Fibroblast of villous mesenchyme (primary cell): ENCODE data around the gene C5orf15. TPM values are rescaled to one million over a fixed set of nuclear protein-coding genes. Genes with fewer than 3 reads are reported as not detected.

Experiments
- DNase-seq: peaks from one replicate; pipeline ENCODE4 v3.0.0-alpha.2; 2010; ENCODE audit warnings: low read depth
- H3K4me3 ChIP-seq: 2 replicates; pipeline ENCODE4 v1.5.1; 2011; ENCODE audit warnings: low read depth, mild to moderate bottlenecking, low read length
- total RNA-seq: library from RNA; depleted of rRNA; stranded (reverse); fragments of >200 nt; gene quantifications from 2 replicates; pipeline ENCODE4 v1.2.3, GENCODE V29; 2012
- TF ChIP-seq, protein P1 (sequence below): IDR thresholded peaks from 2 replicates; pipeline ENCODE4 v1.5.1; 2012; ENCODE audit warnings: low read depth, mild to moderate bottlenecking, low read length; ENCODE audit not compliant: insufficient read depth

Gene C5orf15
- total RNA-seq, 1 donor: 103 TPM

DNA sequence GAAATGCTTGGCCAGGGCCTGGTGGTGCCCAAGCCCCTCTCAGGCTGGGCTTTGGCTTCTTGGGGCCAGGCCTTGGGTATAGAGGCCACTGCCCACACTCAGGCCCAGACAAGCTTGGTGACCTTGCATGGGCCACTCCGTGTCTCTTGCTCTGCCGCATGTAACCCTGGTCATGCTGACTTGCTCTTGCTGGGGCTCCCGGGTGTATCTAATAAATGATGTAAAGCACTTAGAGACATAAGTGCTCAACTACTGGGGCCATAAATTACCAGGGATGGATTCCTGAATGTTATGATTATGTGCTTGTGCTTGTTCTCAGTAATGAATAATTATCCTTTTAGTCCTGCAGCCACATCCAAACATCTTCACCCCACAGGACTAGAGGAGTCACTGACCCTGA is 54.0 kb downstream of the C5orf15 start:
- no peak overlapping the region for H3K4me3 ChIP-seq
- DNase-seq: no peak
- TF ChIP-seq, protein P1, sequence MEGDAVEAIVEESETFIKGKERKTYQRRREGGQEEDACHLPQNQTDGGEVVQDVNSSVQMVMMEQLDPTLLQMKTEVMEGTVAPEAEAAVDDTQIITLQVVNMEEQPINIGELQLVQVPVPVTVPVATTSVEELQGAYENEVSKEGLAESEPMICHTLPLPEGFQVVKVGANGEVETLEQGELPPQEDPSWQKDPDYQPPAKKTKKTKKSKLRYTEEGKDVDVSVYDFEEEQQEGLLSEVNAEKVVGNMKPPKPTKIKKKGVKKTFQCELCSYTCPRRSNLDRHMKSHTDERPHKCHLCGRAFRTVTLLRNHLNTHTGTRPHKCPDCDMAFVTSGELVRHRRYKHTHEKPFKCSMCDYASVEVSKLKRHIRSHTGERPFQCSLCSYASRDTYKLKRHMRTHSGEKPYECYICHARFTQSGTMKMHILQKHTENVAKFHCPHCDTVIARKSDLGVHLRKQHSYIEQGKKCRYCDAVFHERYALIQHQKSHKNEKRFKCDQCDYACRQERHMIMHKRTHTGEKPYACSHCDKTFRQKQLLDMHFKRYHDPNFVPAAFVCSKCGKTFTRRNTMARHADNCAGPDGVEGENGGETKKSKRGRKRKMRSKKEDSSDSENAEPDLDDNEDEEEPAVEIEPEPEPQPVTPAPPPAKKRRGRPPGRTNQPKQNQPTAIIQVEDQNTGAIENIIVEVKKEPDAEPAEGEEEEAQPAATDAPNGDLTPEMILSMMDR: no peak

GRCh38 chr5:133913413-133914155 is 54.8 kb downstream of the C5orf15 start:
- DNase-seq: no peak
- TF ChIP-seq, protein P1: no peak
- no peak overlapping the region for H3K4me3 ChIP-seq

DNA sequence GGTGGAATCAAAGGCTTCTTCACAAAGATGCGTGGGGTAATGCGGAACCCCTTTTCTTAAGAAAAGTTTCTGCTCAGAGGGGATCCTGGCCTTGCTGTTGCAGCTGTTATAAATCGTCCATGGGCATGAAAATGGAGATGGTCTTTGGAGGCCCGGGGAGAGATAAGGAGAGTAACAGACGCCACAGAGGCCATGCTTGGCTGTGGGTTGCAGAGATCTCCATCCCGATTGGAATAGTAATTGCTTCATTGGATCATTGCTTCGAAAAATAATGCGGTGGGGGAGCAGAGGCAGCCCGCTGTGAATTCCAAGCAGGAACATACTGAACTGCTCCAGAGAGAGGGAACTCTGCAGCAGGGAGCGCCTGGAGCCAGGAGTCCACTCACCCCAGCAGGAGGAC is 55.5 kb downstream of the C5orf15 start:
- no peak overlapping the region for H3K4me3 ChIP-seq
- TF ChIP-seq, protein P1: no peak
- no peak for DNase-seq

GRCh38 chr5:133910571-133910970 is 57.9 kb downstream of the C5orf15 start:
- TF ChIP-seq, protein P1: no peak
- H3K4me3 ChIP-seq: no peak overlapping the region
- no peak for DNase-seq

GRCh38 chr5:133909603-133910002 is 58.8 kb downstream of the C5orf15 start:
- no peak for DNase-seq
- TF ChIP-seq, protein P1: no peak
- no peak overlapping the region for H3K4me3 ChIP-seq

GRCh38 chr5:133907075-133907474 is 61.4 kb downstream of the C5orf15 start:
- TF ChIP-seq, protein P1: no peak
- no peak for DNase-seq
- no peak overlapping the region for H3K4me3 ChIP-seq

DNA sequence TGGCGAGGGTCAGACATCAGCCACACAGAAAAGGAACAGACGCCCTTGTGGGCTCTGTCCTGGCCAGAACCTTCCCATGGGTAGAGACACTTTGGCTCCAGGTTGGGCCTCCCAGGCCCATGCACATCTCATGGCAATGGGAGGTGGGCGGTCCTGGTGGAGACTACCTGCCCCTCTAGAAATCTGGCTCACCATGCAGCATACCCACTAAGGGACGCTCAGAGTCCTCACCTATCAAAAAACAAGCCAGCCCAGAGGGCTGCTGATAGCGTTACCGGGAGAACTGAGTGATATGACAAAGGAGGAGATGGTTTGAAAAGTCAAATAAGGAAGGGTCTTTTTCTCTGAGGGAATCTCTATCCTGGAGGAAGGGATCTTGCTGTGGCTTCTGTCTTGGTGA is 62.1 kb downstream of the C5orf15 start:
- DNase-seq: no peak
- H3K4me3 ChIP-seq: no peak overlapping the region
- TF ChIP-seq, protein P1: no peak
